ENCODE results near the gene SLC16A1.
"Not testable (repeated sequence)": the region's sequence is repeated elsewhere in the genome, so short reads cannot be mapped to it uniquely, and the experiment has no call there.

SLC16A1 gene

GRCh38 chr1:112971006-112971405 lies 15.0 kb upstream of the SLC16A1 start:
- H3K4me3 ChIP-seq (ENCODE audit: low read length), result no peak overlapping the region
- TF ChIP-seq CTCF (conservative IDR thresholded peaks at IDR 0.05; ENCODE audit: low read depth, low read length), result no peak
- DNase-seq (ENCODE audit: low read depth), result no peak

- H3K4me3 ChIP-seq (ENCODE audit: low read length), result no peak overlapping the region
- no peak for TF ChIP-seq CTCF (conservative IDR thresholded peaks at IDR 0.05; ENCODE audit: low read depth, low read length)
- no peak for DNase-seq (ENCODE audit: low read depth)
Measured at GRCh38 chr1:112964347-112964746, 8.4 kb upstream of the SLC16A1 start.

- no peak for TF ChIP-seq CTCF (conservative IDR thresholded peaks at IDR 0.05; ENCODE audit: low read depth, low read length)
- H3K4me3 ChIP-seq (ENCODE audit: low read length), result no peak overlapping the region
- DNase-seq (ENCODE audit: low read depth), result no peak
Measured at GRCh38 chr1:112961072-112961471, 5.1 kb upstream of the SLC16A1 start.

GRCh38 chr1:112960384-112960783 lies 4.4 kb upstream of the SLC16A1 start:
- DNase-seq (ENCODE audit: low read depth), result no peak
- no peak overlapping the region for H3K4me3 ChIP-seq (ENCODE audit: low read length)
- TF ChIP-seq CTCF (conservative IDR thresholded peaks at IDR 0.05; ENCODE audit: low read depth, low read length), result no peak

GRCh38 chr1:112958236-112958635 lies 2.2 kb upstream of the SLC16A1 start:
- not testable (repeated sequence) for DNase-seq (ENCODE audit: low read depth)
- peak overlapping the region; percentile 85 for H3K4me3 ChIP-seq (ENCODE audit: low read length)

- TF ChIP-seq CTCF (conservative IDR thresholded peaks at IDR 0.05; ENCODE audit: low read depth, low read length), result no peak
- H3K4me3 ChIP-seq (ENCODE audit: low read length), result peak overlapping the region; percentile 85
- peak; percentile 52 for DNase-seq (ENCODE audit: low read depth)
Measured at GRCh38 chr1:112957133-112957812, 1.3 kb upstream of the SLC16A1 start.

GRCh38 chr1:112956544-112957132 lies 642 bp upstream of the SLC16A1 start:
- no peak for DNase-seq (ENCODE audit: low read depth)
- peak overlapping the region; percentile 85 for H3K4me3 ChIP-seq (ENCODE audit: low read length)
- TF ChIP-seq CTCF (conservative IDR thresholded peaks at IDR 0.05; ENCODE audit: low read depth, low read length), result no peak

All from retinal pigment epithelial cell (primary cell).